Vagina (tissue), 2 donors: ENCODE measurements around the gene KDM4B. TPM values are rescaled to one million over a fixed set of nuclear protein-coding genes. Genes with fewer than 3 reads are reported as not detected.
"Not testable (repeated sequence)": the region's sequence is repeated elsewhere in the genome, so short reads cannot be mapped to it uniquely, and the experiment has no call there.

Experiments used
- DNase-seq, 2 donors: peaks; one replicate each; pipeline ENCODE4 v3.0.0-alpha.2; 2017; ENCODE audit errors: extremely low spot score in 2 of 2
- H3K27ac ChIP-seq: fragments of 200-600 bp; sonication (generic); one replicate; pipeline ENCODE4 v1.5.1; 2019
- H3K27me3 ChIP-seq: fragments of 200-600 bp; sonication (generic); one replicate; pipeline ENCODE4 v1.5.1; 2019
- H3K36me3 ChIP-seq, 2 donors: fragments of 200-600 bp; sonication (generic); one replicate each; pipeline ENCODE4 v1.5.1; 2017 to 2019
- H3K4me1 ChIP-seq: fragments of 200-600 bp; sonication (generic); one replicate; pipeline ENCODE4 v1.5.1; 2019
- H3K4me3 ChIP-seq, 2 donors: fragments of 200-600 bp; sonication (generic); 1 replicate in 1 of 2; 2 replicates in 1 of 2; pipeline ENCODE4 v1.5.1; 2016 to 2019
- H3K9me3 ChIP-seq: fragments of 200-600 bp; sonication (generic); one replicate; pipeline ENCODE4 v1.5.1; 2019
- CTCF ChIP-seq, 3 experiments: fragments of 450-650 bp in 2 of 3; fragments of 200-600 bp in 1 of 3; sonication (generic) in 1 of 3; IDR thresholded peaks; one replicate each; pipeline ENCODE4 v1.5.1; 2017 to 2019; ENCODE audit warnings: antibody characterized with exemption in 3 of 3, mild to moderate bottlenecking in 2 of 3, moderate library complexity in 2 of 3
- POLR2A ChIP-seq, 2 donors: fragments of 450-650 bp; IDR thresholded peaks; one replicate each; pipeline ENCODE4 v1.6.1; 2017; ENCODE audit warnings: antibody characterized with exemption in 2 of 2, mild to moderate bottlenecking in 2 of 2, moderate library complexity in 2 of 2
- POLR2AphosphoS5 ChIP-seq, 2 donors: sonication (generic); formaldehyde crosslinking; IDR thresholded peaks; one replicate each; pipeline ENCODE4 v1.9.0; 2017; ENCODE audit warnings: antibody characterized with exemption in 2 of 2, mild to moderate bottlenecking in 2 of 2, low read depth in 1 of 2; ENCODE audit not compliant: insufficient read depth in 1 of 2
- intact Hi-C: fragments of 100-400 bp; cut with DNase I; formaldehyde crosslinking; loops from one replicate; pipeline ENCODE4 v1.15.1; 2023
- total RNA-seq: library from RNA; depleted of rRNA; stranded (reverse); fragments of >200 nt; gene quantifications from one replicate; pipeline ENCODE4 v1.2.3, GENCODE V29; 2016

KDM4B gene
- total RNA-seq, 1 donor from 2014 or later, result 59.7 TPM

- intact Hi-C loops, result no loop called here
- TF ChIP-seq POLR2A (IDR thresholded peaks at IDR 0.05), result no peak
- Histone ChIP-seq H3K27me3 (no peaks in the 10 kb centered on the region), H3K9me3 (no peaks in the 10 kb centered on the region), H3K36me3 (no peaks in the 10 kb centered on the region), H3K4me1 (no peaks in the 10 kb centered on the region), H3K4me3 (no peak overlapping the region), H3K27ac (no peak overlapping the region)
- no peak for DNase-seq
These were observed 29.4 kb upstream of the KDM4B start for GRCh38 chr19:4939466-4939865.

GRCh38 chr19:4941638-4942169 lies 27.2 kb upstream of the KDM4B start:
- H3K27me3 ChIP-seq, H3K4me3 ChIP-seq, H3K27ac ChIP-seq, H3K36me3 ChIP-seq, H3K9me3 ChIP-seq, intact Hi-C loops, H3K4me1 ChIP-seq, DNase-seq: not testable (repeated sequence)

- H3K27me3 ChIP-seq, H3K27ac ChIP-seq, H3K4me1 ChIP-seq, H3K4me3 ChIP-seq, H3K9me3 ChIP-seq, H3K36me3 ChIP-seq, intact Hi-C loops, DNase-seq: not testable (repeated sequence)
These were observed 18.3 kb upstream of the KDM4B start for GRCh38 chr19:4950650-4951049.

GRCh38 chr19:4951656-4952055 lies 17.3 kb upstream of the KDM4B start:
- Histone ChIP-seq H3K9me3 (no peaks in the 10 kb centered on the region), H3K4me3 (no peak overlapping the region), H3K27ac (no peak overlapping the region), H3K27me3 (no peaks in the 10 kb centered on the region), H3K36me3 (no peaks in the 10 kb centered on the region), H3K4me1 (no peaks in the 10 kb centered on the region)
- intact Hi-C loops, result no loop called here
- TF ChIP-seq POLR2A (IDR thresholded peaks at IDR 0.05), result no peak
- TF ChIP-seq CTCF (IDR thresholded peaks at IDR 0.05), result no peak
- no peak for TF ChIP-seq POLR2AphosphoS5 (IDR thresholded peaks at IDR 0.05; ENCODE audit: insufficient read depth in 1 of 2, low read depth in 1 of 2)
- no peak for DNase-seq

GRCh38 chr19:4952945-4953344 lies 16.0 kb upstream of the KDM4B start:
- H3K27ac ChIP-seq, result no peak overlapping the region
- H3K27me3 ChIP-seq, result no peaks in the 10 kb centered on the region
- no peaks in the 10 kb centered on the region for H3K9me3 ChIP-seq
- no peak for TF ChIP-seq POLR2A (IDR thresholded peaks at IDR 0.05)
- TF ChIP-seq POLR2AphosphoS5 (IDR thresholded peaks at IDR 0.05; ENCODE audit: insufficient read depth in 1 of 2, low read depth in 1 of 2), result no peak
- TF ChIP-seq CTCF (IDR thresholded peaks at IDR 0.05), result no peak
- no peaks in the 10 kb centered on the region for H3K4me1 ChIP-seq
- H3K4me3 ChIP-seq, result no peak overlapping the region
- H3K36me3 ChIP-seq, result no peaks in the 10 kb centered on the region
- intact Hi-C loops, result no loop called here
- no peak for DNase-seq

GRCh38 chr19:4954320-4955149 lies 14.4 kb upstream of the KDM4B start:
- H3K4me3 ChIP-seq, H3K4me1 ChIP-seq, H3K9me3 ChIP-seq, H3K27ac ChIP-seq, H3K36me3 ChIP-seq, H3K27me3 ChIP-seq, DNase-seq, intact Hi-C loops: not testable (repeated sequence)

- no peaks in the 10 kb centered on the region for H3K9me3 ChIP-seq
- TF ChIP-seq POLR2AphosphoS5 (IDR thresholded peaks at IDR 0.05; ENCODE audit: insufficient read depth in 1 of 2, low read depth in 1 of 2) (no peak), POLR2A (IDR thresholded peaks at IDR 0.05) (no peak)
- intact Hi-C loops, result no loop called here
- no peaks in the 10 kb centered on the region for H3K36me3 ChIP-seq
- no peak overlapping the region for H3K27ac ChIP-seq
- DNase-seq, result no peak
- no peaks in the 10 kb centered on the region for H3K4me1 ChIP-seq
- H3K27me3 ChIP-seq, result no peaks in the 10 kb centered on the region
- H3K4me3 ChIP-seq, result no peak overlapping the region
These were observed 13.6 kb upstream of the KDM4B start for GRCh38 chr19:4955274-4955673.
